DLD1 (cell line): ENCODE data around the gene TLCD3A.
"Not testable (repeated sequence)": the region's sequence is repeated elsewhere in the genome, so short reads cannot be mapped to it uniquely, and the experiment has no call there.

ENCODE experiments used
- in situ Hi-C: cut with HindIII; loops from 2 replicates; pipeline ENCODE4 v1.10.0; 2017; ENCODE audit warnings: low sequenced_read_pairs

The TLCD3A gene

DNA sequence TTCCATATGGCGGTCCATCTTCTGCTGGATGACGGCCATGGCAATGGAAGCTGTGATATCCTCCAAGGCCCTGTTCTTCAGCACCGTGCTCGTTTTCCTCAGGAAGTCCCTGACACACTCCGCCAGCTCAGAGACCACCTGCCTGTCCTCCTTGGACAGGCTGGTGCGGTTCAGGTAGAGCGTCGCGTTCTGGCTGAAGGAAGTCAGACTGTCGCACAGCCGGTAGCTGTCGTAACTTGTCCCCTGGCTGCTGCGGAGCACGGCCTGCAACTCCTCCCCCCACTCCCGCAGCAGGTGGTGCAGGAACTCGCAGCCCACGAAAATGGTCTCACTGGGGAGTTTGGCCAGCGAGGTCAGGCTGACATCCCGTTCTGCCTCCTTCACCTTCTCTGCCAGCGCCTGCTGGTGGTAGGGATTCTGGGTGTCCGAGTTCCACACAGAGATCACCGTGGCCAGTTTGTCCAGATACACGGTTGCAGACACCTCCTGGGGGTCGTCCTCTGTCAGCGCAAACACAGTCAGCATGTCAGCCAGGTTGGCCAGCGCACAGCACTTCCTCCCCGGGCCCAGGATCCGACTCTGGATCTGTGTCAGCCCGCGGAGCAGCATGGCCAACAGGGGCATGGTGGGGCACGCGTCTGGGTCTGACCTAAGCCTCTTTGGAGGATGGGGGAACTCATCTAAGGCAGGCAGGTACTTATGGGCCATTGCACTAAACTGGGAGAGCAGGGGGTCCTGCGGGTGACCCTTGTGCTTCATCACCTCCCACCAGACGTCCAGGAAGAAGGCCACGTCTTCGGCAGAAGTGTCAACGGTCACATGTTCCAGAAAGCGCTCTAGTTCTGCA lies 14.6 kb downstream of the TLCD3A start:
- in situ Hi-C loops, result no loop called here

DNA sequence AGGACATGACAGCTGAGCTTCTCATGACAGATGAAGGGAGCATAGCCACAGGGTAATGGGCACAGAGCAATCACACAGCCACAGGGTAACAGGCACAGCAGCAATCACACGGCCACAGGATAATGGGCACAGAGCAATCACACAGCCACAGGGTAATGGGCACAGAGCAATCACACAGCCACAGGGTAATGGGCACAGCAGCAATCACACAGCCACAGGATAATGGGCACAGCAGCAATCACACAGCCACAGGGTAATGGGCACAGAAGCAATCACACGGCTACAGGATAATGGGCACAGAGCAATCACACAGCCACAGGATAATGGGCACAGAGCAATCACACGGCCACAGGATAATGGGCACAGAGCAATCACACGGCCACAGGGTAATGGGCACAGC lies 16.2 kb downstream of the TLCD3A start:
- in situ Hi-C loops, result not testable (repeated sequence)

DNA sequence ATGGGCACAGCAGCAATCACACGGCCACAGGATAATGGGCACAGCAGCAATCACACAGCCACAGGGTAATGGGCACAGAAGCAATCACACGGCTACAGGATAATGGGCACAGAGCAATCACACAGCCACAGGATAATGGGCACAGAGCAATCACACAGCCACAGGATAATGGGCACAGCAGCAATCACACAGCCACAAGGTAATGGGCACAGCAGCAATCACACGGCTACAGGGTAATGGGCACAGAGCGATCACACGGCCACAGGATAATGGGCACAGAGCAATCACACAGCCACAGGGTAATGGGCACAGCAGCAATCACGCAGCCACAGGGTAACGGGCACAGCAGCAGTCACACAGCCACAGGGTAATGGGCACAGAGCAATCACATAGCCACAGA lies 17.0 kb downstream of the TLCD3A start:
- in situ Hi-C loops, result not testable (repeated sequence)

DNA sequence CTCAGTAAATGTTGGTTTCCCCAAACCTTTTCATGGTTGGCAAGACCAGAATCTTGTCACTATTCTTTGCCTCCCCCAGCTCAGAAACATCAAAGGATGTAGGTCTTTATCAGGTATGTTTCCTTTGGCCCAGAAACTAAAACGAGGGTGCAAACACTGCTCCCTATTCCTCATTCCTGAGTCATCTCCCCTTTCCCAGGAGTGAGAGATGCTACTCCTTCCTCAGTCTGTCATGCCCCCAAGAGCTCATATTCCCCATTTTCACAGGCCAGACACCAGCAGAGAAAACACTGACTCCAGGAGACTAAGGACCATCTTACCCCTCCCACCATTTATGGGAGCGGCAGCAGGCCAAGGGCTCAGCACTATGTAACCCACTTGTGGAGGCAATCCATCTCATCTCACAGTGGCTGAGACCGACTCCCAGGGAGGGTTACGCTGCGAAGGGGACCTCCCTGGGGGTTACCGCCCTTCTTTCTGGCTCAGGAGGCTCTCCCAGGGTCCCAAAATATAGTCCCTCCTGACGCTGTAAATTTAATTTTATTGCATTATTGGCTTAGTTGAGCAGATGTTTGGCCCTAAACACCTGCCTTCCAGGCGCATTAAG lies 18.1 kb downstream of the TLCD3A start:
- in situ Hi-C loops, result no loop called here

DNA sequence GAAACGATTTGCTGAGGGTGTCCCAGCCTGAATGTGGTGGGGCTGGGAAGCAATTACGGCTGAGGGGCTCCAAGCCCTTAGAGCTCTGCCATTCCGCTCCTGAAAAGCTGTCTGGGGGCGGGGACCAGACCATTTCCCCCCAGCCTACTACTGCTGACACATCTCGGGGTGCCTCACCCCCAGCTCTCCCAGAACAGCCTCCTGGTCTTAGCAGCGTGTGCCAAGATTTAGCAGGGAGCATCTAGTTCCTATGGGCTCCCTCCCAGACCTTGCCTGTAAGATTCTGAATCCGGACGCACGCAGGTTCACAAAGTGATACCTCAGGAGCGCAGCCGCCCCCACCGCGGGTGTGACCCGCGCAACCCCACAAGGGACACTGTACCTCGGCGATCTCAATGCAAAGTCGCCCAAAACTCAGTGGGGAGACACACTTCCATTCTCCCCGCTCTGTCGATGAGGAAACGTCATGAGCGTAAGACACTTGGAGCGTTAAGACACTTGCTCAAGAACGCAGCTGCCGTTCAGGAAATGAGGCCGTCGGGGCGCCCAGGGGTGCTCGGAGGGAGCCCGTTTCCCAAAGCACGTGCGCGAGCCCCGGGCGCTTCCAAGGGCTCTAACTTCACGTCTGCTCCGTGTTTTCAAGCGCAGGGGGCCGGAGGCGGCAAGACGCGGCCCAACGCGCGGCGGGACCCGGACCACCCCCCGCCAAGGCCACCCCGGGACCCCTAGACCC lies 19.0 kb downstream of the TLCD3A start:
- in situ Hi-C loops, result no loop called here

DNA sequence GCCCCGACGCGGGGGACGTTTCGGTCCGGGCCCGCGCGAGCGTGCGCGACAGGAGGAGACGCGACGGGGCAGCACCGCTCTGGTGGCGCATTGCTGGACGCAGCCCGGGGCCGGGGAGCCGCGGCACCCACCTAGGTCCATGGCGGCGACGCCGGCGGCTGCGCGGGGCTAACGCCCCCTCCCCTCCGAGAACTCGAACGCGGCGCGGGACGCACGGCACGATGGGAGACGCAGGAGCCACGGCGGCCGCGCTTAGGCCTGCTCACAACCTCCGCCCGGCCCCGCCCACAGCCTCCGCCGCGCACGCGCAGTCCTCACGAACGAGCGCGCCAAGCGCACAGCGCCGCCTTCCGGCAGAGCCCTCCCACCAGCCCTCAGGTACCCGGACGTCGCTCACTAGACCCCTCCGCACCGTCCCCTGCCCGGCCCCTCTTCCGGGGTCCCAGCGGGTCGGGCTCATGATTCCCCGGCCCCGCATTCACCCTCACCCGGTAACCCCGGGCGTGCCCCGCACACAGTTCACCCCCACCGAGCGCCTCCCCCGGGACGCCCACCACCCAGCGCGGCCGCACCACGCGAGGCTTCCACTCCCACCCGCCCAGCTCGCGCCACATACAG lies 19.7 kb downstream of the TLCD3A start, which contains the start of gene GEMIN4:
Gene GEMIN4 (minus strand): TSS at position 263 of the 618 bp plus-strand sequence. CDS start 122 bp downstream, at position 141.
- in situ Hi-C loops, result no loop called here

DNA sequence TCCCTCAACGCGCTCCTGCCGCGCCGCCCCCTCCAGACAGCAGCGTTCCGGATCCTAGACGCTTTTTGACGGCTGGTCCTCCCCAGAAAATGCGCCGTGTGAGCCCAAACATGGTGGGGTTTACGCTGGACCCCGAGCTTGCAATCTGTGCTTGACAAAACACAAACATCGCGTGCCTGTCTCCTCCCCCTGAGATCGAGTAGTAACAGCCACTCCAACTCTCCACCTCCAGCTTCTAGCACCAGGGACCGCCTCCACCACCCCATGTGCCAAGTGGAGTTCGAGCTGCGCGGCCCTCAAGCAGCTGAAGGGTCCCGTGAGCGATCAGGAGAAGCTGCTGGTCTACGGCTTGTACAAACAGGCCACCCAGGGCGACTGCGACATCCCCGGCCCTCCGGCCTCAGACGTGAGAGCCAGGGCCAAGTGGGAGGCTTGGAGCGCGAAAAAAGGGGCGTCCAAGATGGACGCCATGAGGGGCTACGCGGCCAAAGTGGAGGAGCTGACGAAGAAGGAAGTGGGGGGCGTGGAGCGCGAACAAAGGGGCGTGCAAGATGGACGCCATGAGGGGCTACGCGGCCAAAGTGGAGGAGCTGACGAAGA lies 20.3 kb downstream of the TLCD3A start:
- in situ Hi-C loops, result no loop called here

DNA sequence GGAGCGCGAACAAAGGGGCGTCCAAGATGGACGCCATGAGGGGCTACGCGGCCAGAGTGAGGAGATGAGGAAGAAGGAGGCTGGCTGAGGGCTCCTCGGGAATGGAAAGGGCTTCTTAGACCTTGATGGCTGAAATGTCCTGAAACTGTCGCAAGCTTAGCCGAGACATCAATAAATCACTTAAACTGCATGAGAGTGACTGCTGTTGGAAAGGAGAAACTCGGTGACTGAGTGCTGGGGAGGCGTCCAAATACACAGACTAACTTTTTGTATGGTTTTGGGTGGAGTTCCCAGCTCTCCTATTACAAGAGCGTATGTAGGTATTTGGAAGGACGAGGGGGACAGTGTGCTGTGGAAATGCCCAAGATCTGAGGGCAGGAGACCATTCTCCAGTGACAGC lies 21.0 kb downstream of the TLCD3A start:
- in situ Hi-C loops, result no loop called here

DNA sequence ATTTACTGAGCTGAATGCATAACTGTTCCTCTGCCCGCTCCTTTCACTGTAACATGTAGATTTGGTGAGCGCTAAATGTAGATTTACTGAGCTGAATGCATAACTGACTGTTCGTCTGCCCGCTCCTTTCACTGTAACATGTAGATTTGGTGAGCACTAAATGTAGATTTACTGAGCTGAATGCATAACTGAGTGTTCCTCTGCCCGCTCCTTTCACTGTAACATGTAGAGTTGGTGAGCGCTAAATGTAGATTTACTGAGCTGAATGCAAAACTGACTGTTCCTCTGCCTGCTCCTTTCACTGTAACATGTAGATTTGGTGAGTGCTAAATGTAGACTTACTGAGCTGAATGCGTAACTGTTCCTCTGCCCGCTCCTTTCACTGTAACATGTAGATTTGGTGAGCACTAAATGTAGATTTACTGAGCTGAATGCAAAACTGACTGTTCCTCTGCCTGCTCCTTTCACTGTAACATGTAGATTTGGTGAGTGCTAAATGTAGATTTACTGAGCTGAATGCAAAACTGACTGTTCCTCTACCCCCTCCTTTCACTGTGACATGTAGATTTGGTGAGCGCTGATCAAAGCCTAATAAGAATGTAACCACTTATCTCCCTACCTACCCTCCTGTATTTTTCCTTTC lies 23.0 kb downstream of the TLCD3A start:
- in situ Hi-C loops, result not testable (repeated sequence)

DNA sequence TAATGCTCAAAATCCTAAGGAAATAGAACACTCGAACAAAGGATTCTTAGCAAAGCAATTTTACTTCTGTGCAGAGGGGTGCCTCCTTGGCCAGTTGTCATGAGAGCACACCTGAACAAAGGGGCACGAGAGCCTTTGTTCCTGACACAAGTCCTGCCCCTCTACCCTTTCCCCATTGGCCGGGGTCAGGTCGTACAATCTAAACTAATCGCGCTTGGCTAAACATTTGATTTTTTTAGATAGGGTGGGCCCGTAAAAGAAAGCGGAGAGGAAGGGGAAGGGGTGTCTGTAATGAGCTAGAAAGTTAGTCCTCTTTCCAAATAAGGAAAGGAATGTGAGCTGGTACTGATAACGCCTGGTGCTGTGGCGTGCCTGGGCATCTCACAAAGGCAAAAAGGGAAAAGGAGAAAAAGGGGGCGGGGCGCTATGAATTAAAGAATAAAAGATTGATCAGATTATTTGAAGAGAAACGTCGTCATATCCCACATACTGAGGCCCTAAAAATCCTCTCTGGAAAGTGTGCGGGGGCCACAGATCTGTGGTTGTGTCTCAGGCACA lies 23.7 kb downstream of the TLCD3A start:
- in situ Hi-C loops, result not testable (repeated sequence)

DNA sequence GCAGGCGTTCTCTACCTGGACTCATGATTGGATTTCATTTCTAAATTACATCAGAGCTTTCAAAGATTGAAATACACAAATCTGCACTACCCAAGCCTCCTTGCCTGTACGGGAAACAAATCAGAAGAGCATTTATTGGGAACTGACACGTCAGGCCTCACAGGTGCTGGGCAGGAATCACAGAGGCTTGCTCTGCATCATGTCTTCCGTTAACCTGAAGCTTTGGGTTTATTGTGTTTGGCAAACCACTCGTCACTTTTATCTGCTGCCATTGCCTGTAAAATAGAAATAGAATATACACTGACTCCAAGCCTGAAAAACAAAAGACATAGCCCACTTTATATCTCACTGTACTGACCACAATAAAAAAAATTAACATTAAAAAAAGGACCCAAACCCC lies 27.6 kb downstream of the TLCD3A start:
- in situ Hi-C loops, result no loop called here

DNA sequence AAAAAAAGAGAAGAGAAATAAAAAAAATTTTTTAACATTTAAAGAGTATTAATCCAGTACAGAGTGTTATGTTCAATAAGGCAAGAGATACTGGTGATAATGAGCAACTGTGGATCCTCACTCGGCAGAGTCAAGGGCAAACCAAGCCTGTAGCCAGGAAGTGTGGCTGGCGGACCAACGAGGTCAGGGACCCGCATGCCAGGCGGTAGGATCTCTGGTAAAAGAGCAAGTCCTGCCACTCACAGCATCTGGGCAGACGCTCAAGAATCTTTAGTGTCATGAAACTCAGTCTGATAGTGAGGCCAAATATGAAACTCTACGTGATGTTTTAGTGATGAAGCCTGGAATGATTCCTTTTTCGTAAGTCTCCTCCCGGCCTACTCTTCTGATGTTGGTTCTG lies 28.0 kb downstream of the TLCD3A start:
- in situ Hi-C loops, result no loop called here

DNA sequence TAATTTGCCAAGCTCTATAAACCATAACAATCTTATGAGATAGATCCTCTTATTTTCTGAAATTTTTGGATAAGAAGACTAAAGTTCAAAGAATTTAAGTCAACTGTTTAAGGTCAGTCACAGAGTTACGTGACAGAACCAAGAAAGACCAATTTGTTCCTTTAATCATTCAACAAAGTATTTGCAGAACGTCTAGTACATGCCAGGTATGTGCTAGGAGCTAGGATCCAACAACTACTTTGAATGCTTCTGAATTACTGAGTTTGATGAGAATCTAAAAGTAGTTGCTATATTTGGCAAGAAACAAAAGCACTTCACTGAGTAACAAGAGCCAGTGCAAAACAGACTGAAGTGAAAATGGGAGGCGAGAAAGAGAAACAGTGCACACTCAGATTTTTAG lies 34.7 kb downstream of the TLCD3A start:
- in situ Hi-C loops, result no loop called here

DNA sequence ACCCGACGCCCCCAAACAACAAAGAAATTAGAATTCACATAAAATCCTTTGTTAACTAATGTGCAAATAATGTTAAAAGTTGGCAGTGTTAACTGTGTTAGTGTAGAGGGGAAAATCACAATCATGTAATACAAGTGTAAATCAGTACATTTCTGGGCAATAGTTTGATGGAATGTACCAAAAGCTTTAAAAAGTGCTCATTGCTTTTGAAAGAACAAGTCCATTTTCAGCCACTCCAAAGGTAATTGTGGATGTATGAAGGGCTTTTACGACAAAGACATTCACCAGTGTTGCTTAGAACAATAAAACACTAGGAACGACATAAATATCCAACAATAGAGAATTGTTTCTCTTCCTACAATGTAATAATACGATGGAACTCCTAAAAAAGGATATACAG lies 40.6 kb downstream of the TLCD3A start:
- in situ Hi-C loops, result loop anchor here (10.0 kb wide), 1 partner anchor 168 kb away; no protein-coding TSS in a partner anchor

DNA sequence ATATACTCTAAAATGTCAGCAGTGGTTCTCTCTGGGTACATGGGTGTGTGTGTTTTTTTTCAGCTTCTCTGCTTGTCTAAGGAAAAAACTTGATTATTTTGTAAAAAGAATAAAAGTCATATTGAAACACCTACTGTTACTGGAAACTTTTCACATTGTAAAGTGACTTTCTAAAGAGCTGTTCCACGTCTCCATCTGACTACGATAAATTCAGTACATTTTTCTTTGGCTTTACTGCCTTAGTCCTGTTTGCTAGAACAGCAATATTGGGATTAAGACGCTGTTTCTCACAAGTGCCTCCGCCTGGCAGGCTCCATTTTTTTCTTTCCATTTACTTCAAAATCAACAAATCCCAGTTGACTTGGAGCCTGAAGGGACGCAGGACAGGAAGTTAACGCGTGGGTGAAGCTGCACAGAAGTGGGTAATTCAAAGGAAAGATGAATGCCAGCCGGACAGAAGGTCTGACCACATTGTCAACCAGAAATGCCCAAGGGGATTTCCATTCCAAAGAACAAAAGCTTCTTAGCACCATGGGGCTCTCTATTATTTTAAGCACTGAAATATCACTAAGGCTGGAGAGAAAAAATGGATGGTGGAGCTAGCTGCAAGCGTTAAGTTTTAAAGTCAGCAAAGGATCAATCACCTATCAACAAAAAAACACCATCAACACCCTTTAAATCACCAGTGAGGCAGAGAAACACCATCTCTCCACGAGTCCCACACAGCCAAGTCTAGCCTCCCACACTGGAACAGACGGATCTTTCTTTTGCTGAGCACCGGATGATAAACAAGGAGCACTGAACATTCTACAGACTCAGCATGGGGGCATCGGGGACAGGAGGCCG lies 41.3 kb downstream of the TLCD3A start:
- in situ Hi-C loops, result loop anchor here (10.0 kb wide), 1 partner anchor 169 kb away; no protein-coding TSS in a partner anchor

DNA sequence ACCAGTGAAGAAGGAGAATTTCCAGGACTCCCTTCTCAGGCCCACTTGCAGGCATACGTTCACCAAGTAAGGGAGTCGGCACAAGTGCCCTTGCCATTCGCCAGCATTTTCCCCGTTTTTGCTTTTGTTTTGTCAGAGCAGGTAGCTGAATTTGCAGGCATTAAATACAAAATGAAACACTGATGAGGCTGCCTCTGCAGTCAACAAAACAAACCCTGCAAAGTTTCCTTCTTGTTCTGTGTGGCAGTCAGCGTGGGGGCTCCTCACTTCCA lies 41.9 kb downstream of the TLCD3A start:
- in situ Hi-C loops, result loop anchor here (10.0 kb wide), 1 partner anchor 169 kb away; no protein-coding TSS in a partner anchor

DNA sequence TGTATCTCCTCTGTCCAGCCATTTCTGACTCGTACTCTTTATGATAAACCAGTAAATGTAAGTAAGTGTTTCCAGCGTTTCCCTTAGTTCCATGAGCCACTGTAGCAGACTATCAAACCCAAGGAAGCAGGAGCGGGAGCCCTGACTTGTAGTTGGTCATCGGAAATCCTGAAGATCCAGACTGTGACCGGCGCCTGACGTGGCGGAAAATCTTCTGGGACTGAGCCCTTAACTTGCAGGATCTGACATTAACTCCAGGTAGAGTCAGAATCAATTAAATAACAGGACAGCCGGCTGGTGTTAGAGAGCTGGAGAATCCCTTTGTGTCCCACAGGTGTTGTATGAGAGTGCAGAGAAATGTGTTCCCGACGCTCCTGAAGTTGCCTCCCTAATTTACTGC lies 45.7 kb downstream of the TLCD3A start:
- in situ Hi-C loops, result loop anchor here (10.0 to 25.0 kb wide), 2 partner anchors 173 to 209 kb away; partner anchors contain the start of genes NXN and TIMM22

DNA sequence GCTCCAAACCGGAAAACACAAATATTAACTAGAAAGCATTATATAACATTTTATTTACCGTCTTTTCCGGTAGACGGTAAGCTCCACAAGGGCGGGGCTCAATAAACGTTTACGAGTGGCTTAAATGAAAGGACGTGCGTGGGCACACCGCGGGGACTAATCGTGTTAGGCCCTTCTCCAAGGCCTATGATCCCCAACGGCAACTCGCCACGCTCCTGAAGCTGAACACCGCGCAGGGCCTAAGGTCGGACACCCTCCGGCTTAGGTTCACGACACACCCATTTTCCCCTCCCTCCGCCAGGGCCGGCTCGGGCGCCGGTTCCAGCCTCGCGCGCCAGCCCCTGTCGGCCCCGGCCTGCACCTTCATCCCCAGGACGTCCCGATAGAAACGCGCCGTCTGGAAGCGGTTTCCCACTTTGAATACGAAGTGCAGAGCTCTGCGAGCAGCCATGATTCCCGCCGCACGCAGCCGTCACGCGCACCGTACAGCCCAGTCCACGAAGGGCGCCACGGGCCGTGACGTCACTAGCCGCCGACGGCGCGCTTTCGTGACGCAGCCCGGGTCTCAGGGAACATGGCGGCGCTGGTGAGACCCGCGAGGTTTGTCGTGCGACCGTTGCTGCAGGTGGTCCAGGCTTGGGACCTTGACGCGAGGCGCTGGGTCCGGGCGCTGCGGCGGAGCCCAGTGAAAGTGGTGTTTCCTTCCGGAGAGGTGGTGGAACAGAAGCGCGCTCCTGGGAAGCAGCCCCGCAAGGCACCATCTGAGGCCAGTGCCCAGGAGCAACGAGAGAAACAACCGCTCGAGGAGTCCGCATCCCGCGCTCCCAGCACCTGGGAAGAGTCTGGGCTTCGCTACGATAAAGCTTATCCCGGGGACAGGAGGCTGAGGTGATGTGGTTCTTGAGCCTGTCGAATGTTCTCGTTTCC lies 49.7 kb downstream of the TLCD3A start, which contains the start of the genes GLOD4 and MRM3:
Gene GLOD4 (minus strand): TSS at position 476 of the 927 bp plus-strand sequence. CDS start 25 bp downstream, at position 451.
Gene MRM3 (plus strand): TSS at position 549 of the 927 bp plus-strand sequence. CDS start 26 bp downstream, at position 575.
- in situ Hi-C loops, result loop anchor here (25.0 kb wide), 1 partner anchor 205 kb away; the partner anchor contains the start of genes NXN and TIMM22
